IMR-90 (cell line): ENCODE results near the gene TSPAN1. TPM values are rescaled to one million over a fixed set of nuclear protein-coding genes. Genes with fewer than 3 reads are reported as not detected.
A peak's percentile ranks its signal among the peaks of the same experiment; 100 is the strongest.

ENCODE experiments used
- ATAC-seq: fragments of 200-7000 bp; cut with Tn5 transposase; 2 replicates; pipeline ENCODE4 v1.9.1; 2020; ENCODE audit warnings: low read depth, mild to moderate bottlenecking, moderate library complexity
- BruUV-seq: library from RNA; stranded (reverse); fragments of 400-500 nt; replicated peaks from 2 replicates; lab custom pipeline; 2021; lab: Mats Ljungman, UMichigan
- CTCF ChIA-PET: fragments of 300-600 bp; formaldehyde crosslinking; extraction: SDS; loops from one replicate; lab custom pipeline; 2021; ENCODE audit warnings: antibody characterized with exemption; lab: Yijun Ruan, JAX
- POLR2A ChIA-PET: fragments of 300-600 bp; sonication (Branson Sonifier 250); formaldehyde crosslinking; loops from one replicate; lab custom pipeline; 2022; ENCODE audit warnings: antibody characterized with exemption; ENCODE audit not compliant: unreplicated experiment; lab: Charles Lee
- DNase-seq: peaks from one replicate; pipeline ENCODE4 v3.0.0; 2013
- H2AFZ ChIP-seq: replicated peaks from 2 replicates; pipeline ENCODE3; 2013; ENCODE audit warnings: low read length, mild to moderate bottlenecking; ENCODE audit not compliant: poor library complexity
- H2AK5ac ChIP-seq: 2 replicates; pipeline ENCODE4 v1.6.1; 2013; ENCODE audit warnings: low read depth, low read length, inconsistent platforms
- H2AK9ac ChIP-seq: replicated peaks from 2 replicates; pipeline ENCODE3; 2013; ENCODE audit warnings: mild to moderate bottlenecking, low read depth, low read length, moderate library complexity; ENCODE audit not compliant: poor library complexity
- H2BK120ac ChIP-seq: 2 replicates; pipeline ENCODE4 v1.6.1; 2013; ENCODE audit warnings: low read depth, low read length, inconsistent platforms
- H2BK15ac ChIP-seq: 3 replicates; pipeline ENCODE4 v1.6.1; 2013; ENCODE audit warnings: low read depth, low read length, inconsistent platforms
- H2BK20ac ChIP-seq: 2 replicates; pipeline ENCODE4 v1.6.1; 2013; ENCODE audit warnings: low read depth, mild to moderate bottlenecking, inconsistent platforms, low read length, moderate library complexity
- H2BK5ac ChIP-seq: 2 replicates; pipeline ENCODE4 v1.6.1; 2013; ENCODE audit warnings: mild to moderate bottlenecking, low read depth, low read length, inconsistent platforms; ENCODE audit not compliant: poor library complexity, severe bottlenecking
- H3K14ac ChIP-seq: replicated peaks from 2 replicates; pipeline ENCODE4 v1.6.1; 2013; ENCODE audit warnings: low read depth, low read length, inconsistent platforms
- H3K18ac ChIP-seq: 2 replicates; pipeline ENCODE4 v1.6.1; 2013; ENCODE audit warnings: low read depth, low read length, control low read depth
- H3K23ac ChIP-seq: 2 replicates; pipeline ENCODE4 v1.6.1; 2013; ENCODE audit warnings: low read depth, low read length, inconsistent platforms
- H3K27ac ChIP-seq: 2 replicates; pipeline ENCODE4 v1.5.1; 2013; ENCODE audit warnings: mild to moderate bottlenecking, control low read depth, low read length; ENCODE audit not compliant: insufficient read depth
- H3K27me3 ChIP-seq: 2 replicates; pipeline ENCODE4 v1.6.1; 2013; ENCODE audit warnings: low read length; ENCODE audit not compliant: control insufficient read depth, insufficient read depth
- H3K36me3 ChIP-seq: 2 replicates; pipeline ENCODE4 v1.6.1; 2013; ENCODE audit warnings: low read length, mixed read lengths; ENCODE audit not compliant: control insufficient read depth, insufficient read depth
- H3K4ac ChIP-seq: 2 replicates; pipeline ENCODE4 v1.6.1; 2013; ENCODE audit warnings: low read depth, low read length, inconsistent platforms
- H3K4me1 ChIP-seq: 2 replicates; pipeline ENCODE4 v1.6.1; 2013; ENCODE audit warnings: low read length, mixed read lengths; ENCODE audit not compliant: control insufficient read depth, insufficient read depth
- H3K4me2 ChIP-seq: 2 replicates; pipeline ENCODE4 v1.6.1; 2013; ENCODE audit warnings: low read depth, mild to moderate bottlenecking, control low read depth, low read length, moderate library complexity
- H3K4me3 ChIP-seq: 2 replicates; pipeline ENCODE4 v1.5.1; 2013; ENCODE audit warnings: low read depth, mild to moderate bottlenecking, control low read depth, low read length, moderate library complexity; ENCODE audit not compliant: insufficient read depth
- H3K56ac ChIP-seq: 2 replicates; pipeline ENCODE4 v1.6.1; 2013; ENCODE audit warnings: low read length, inconsistent platforms; ENCODE audit not compliant: insufficient read depth; ENCODE audit errors: extremely low read depth
- H3K79me1 ChIP-seq, 2 experiments: 2 replicates each; pipeline ENCODE4 v1.6.1; 2013; ENCODE audit warnings: low read length in 2 of 2, inconsistent platforms in 1 of 2, low read depth in 1 of 2
- H3K9ac ChIP-seq: 2 replicates; pipeline ENCODE4 v1.6.1; 2013; ENCODE audit warnings: low read depth, low read length, control low read depth
- H3K9me1 ChIP-seq: 2 replicates; pipeline ENCODE4 v1.6.1; 2013; ENCODE audit warnings: low read length, inconsistent platforms; ENCODE audit not compliant: insufficient read depth
- H3K9me3 ChIP-seq: 2 replicates; pipeline ENCODE4 v1.6.1; 2013; ENCODE audit warnings: low read length; ENCODE audit not compliant: control insufficient read depth, insufficient read depth
- H4K20me1 ChIP-seq: 2 replicates; pipeline ENCODE4 v1.6.1; 2013; ENCODE audit warnings: low read length, inconsistent platforms; ENCODE audit not compliant: insufficient read depth
- H4K5ac ChIP-seq: 2 replicates; pipeline ENCODE4 v1.6.1; 2013; ENCODE audit warnings: mild to moderate bottlenecking, low read depth, low read length, control low read depth
- H4K8ac ChIP-seq, 2 experiments: 2 replicates each; pipeline ENCODE4 v1.6.1; 2013; ENCODE audit warnings: low read depth in 2 of 2, low read length in 2 of 2, control low read depth in 1 of 2, inconsistent platforms in 1 of 2
- H4K91ac ChIP-seq: 2 replicates; pipeline ENCODE4 v1.6.1; 2013; ENCODE audit warnings: low read depth, low read length, inconsistent platforms; ENCODE audit not compliant: insufficient read depth
- CEBPB ChIP-seq: IDR thresholded peaks from 2 replicates; pipeline ENCODE4 v1.6.1; 2012; ENCODE audit warnings: low read depth, low read length, improper control_type of control experiment
- CTCF ChIP-seq: conservative IDR thresholded peaks from 2 replicates; pipeline ENCODE4 v1.5.1; 2012; ENCODE audit warnings: mild to moderate bottlenecking, low read depth, low read length, improper control_type of control experiment
- ELK1 ChIP-seq: fragments of 150-350 bp; IDR thresholded peaks from 2 replicates; pipeline ENCODE4 v1.6.1; 2016; ENCODE audit warnings: low read depth, mild to moderate bottlenecking, low read length, moderate library complexity, borderline replicate concordance
- MAZ ChIP-seq: IDR thresholded peaks from 2 replicates; pipeline ENCODE4 v1.6.1; 2012; ENCODE audit warnings: low read depth, mild to moderate bottlenecking, low read length, improper control_type of control experiment, moderate library complexity, borderline replicate concordance
- NFE2L2 ChIP-seq: fragments of 150-350 bp; IDR thresholded peaks from 2 replicates; pipeline ENCODE4 v1.6.1; 2016; ENCODE audit warnings: low read depth, mild to moderate bottlenecking, low read length
- POLR2A ChIP-seq: IDR thresholded peaks from 2 replicates; pipeline ENCODE4 v1.6.1; 2012; ENCODE audit warnings: mild to moderate bottlenecking, low read depth, low read length
- WGBS, 2 experiments: methylation state at CpG; one replicate each; pipeline versions ENCODE4 v1.1.5 to v1.1.7; 2013; ENCODE audit warnings: missing lambda C conversion rate in 2 of 2; ENCODE audit not compliant: insufficient read length in 1 of 2; ENCODE audit errors: extremely low coverage in 2 of 2; 5-methylcytosine and 5-hydroxymethylcytosine counted together
- dilution Hi-C: fragments of 300-500 bp; cut with HindIII; formaldehyde crosslinking; loops from one replicate; pipeline ENCODE4 v1.14.3; 2018; ENCODE audit warnings: low sequenced_read_pairs; ENCODE audit not compliant: unreplicated experiment
- in situ Hi-C: fragments of 300-500 bp; cut with MboI; formaldehyde crosslinking; loops from 3 replicates; pipeline ENCODE4 v1.14.3; 2019; ENCODE audit warnings: low sequenced_read_pairs, inconsistent platforms, mixed read lengths
- intact Hi-C: fragments of 100-400 bp; cut with micrococcal nuclease; formaldehyde crosslinking; loops from 2 replicates; pipeline ENCODE4 v1.10.0; 2022
- polyA plus RNA-seq, 3 experiments: library from polyadenylated mRNA; depleted of rRNA; stranded (reverse); fragments of >200 nt; gene quantifications; 2 replicates each; pipeline ENCODE4 v1.2.3, GENCODE V29; 2012; ENCODE audit warnings: low replicate concordance in 1 of 3
- total RNA-seq: library from RNA; depleted of rRNA; stranded (reverse); fragments of >200 nt; gene quantifications from 2 replicates; pipeline ENCODE4 v1.2.3, GENCODE V29; 2012

Gene TSPAN1
- total and polyA plus RNA-seq, 2 of the 4 experiments (the other 2 are of a cell fraction), result 0.18 to 0.82 TPM

- TF ChIP-seq CTCF, result no peak
These were observed 16.3 kb downstream of the TSPAN1 start (continued) for GRCh38 chr1:46191033-46191701.

GRCh38 chr1:46192171-46192570 is 17.3 kb downstream of the TSPAN1 start:
- no peak overlapping the region for H2BK5ac ChIP-seq
- no TSS peak for BruUV-seq
- no peak overlapping the region for H4K91ac ChIP-seq
- H3K36me3 ChIP-seq, result peaks cover 53% of the 10 kb centered on the region
- peak overlapping the region; percentile 48 for H3K4ac ChIP-seq
- H2BK20ac ChIP-seq, result no peak overlapping the region
- no peaks in the 10 kb centered on the region for H3K9me3 ChIP-seq
- peak overlapping the region in 1 of 2 experiments; percentile 9; a peak in 1 of 4 replicates for H4K8ac ChIP-seq
- peaks cover 2 to 37% of the 10 kb centered on the region in 2 experiments for H3K79me1 ChIP-seq
- H3K14ac ChIP-seq, result peak overlapping the region; percentile 20; the same call in 1 of the 2 replicates
- peaks cover 26% of the 10 kb centered on the region for H3K9me1 ChIP-seq
- peak overlapping the region; percentile 98; the same call in 1 of the 2 replicates for H2AK5ac ChIP-seq
- CTCF ChIA-PET, result no interaction called here
- no peak overlapping the region for H3K27ac ChIP-seq
- H3K9ac ChIP-seq, result no peak overlapping the region
- no peak overlapping the region for H2AFZ ChIP-seq
- no peak overlapping the region for H3K56ac ChIP-seq
- DNase-seq (no peak), ATAC-seq (no peak)
- H4K5ac ChIP-seq, result no peak overlapping the region
- peak overlapping the region; percentile 9; the same call in 1 of the 2 replicates for H2BK120ac ChIP-seq
- no peaks in the 10 kb centered on the region for H3K27me3 ChIP-seq
- intact Hi-C loops, result no loop called here
- peak overlapping the region; percentile 23 for H2AK9ac ChIP-seq
- no CpG with 5 or more reads among the region's 10 CpGs for WGBS, 2 experiments
- H3K18ac ChIP-seq, result no peak overlapping the region
- POLR2A ChIA-PET, result no interaction called here
- no peak overlapping the region for H3K4me3 ChIP-seq
- H3K4me2 ChIP-seq, result no peak overlapping the region
- H3K23ac ChIP-seq, result no peak overlapping the region
- 0 out of 3 replicates have a peak overlapping the region, but pooled peaks have one; percentile 48 for H2BK15ac ChIP-seq
- dilution Hi-C loops, result loop anchor here (25.0 kb wide), 1 partner anchor 155 kb away; no protein-coding TSS in a partner anchor
- TF ChIP-seq NFE2L2, result no peak
- TF ChIP-seq CEBPB, result no peak
- TF ChIP-seq POLR2A, result no peak
- no peak for TF ChIP-seq ELK1
- no peak for TF ChIP-seq CTCF
- TF ChIP-seq MAZ, result no peak
- H3K4me1 ChIP-seq, result peaks cover 9% of the 10 kb centered on the region
- in situ Hi-C loops, result no loop called here
- H4K20me1 ChIP-seq, result peaks cover 3% of the 10 kb centered on the region; the same call in 1 of the 2 replicates
